IMR-90 (cell line): ENCODE data around the gene ESAM. TPM values are rescaled to one million over a fixed set of nuclear protein-coding genes. Genes with fewer than 3 reads are reported as not detected.

Experiments
- ATAC-seq: fragments of 200-7000 bp; cut with Tn5 transposase; 2 replicates; pipeline ENCODE4 v1.9.1; 2020; ENCODE audit warnings: low read depth, mild to moderate bottlenecking, moderate library complexity
- BruUV-seq: library from RNA; stranded (reverse); fragments of 400-500 nt; replicated peaks from 2 replicates; lab custom pipeline; 2021; lab: Mats Ljungman, UMichigan
- CTCF ChIA-PET: fragments of 300-600 bp; formaldehyde crosslinking; extraction: SDS; loops from one replicate; lab custom pipeline; 2021; ENCODE audit warnings: antibody characterized with exemption; lab: Yijun Ruan, JAX
- POLR2A ChIA-PET: fragments of 300-600 bp; sonication (Branson Sonifier 250); formaldehyde crosslinking; loops from one replicate; lab custom pipeline; 2022; ENCODE audit warnings: antibody characterized with exemption; ENCODE audit not compliant: unreplicated experiment; lab: Charles Lee
- DNase-seq: peaks from one replicate; pipeline ENCODE4 v3.0.0; 2013
- H2AFZ ChIP-seq: replicated peaks from 2 replicates; pipeline ENCODE3; 2013; ENCODE audit warnings: low read length, mild to moderate bottlenecking; ENCODE audit not compliant: poor library complexity
- H2AK5ac ChIP-seq: 2 replicates; pipeline ENCODE4 v1.6.1; 2013; ENCODE audit warnings: low read depth, low read length, inconsistent platforms
- H2AK9ac ChIP-seq: replicated peaks from 2 replicates; pipeline ENCODE3; 2013; ENCODE audit warnings: mild to moderate bottlenecking, low read depth, low read length, moderate library complexity; ENCODE audit not compliant: poor library complexity
- H2BK120ac ChIP-seq: 2 replicates; pipeline ENCODE4 v1.6.1; 2013; ENCODE audit warnings: low read depth, low read length, inconsistent platforms
- H2BK15ac ChIP-seq: 3 replicates; pipeline ENCODE4 v1.6.1; 2013; ENCODE audit warnings: low read depth, low read length, inconsistent platforms
- H2BK20ac ChIP-seq: 2 replicates; pipeline ENCODE4 v1.6.1; 2013; ENCODE audit warnings: low read depth, mild to moderate bottlenecking, inconsistent platforms, low read length, moderate library complexity
- H2BK5ac ChIP-seq: 2 replicates; pipeline ENCODE4 v1.6.1; 2013; ENCODE audit warnings: mild to moderate bottlenecking, low read depth, low read length, inconsistent platforms; ENCODE audit not compliant: poor library complexity, severe bottlenecking
- H3K14ac ChIP-seq: replicated peaks from 2 replicates; pipeline ENCODE4 v1.6.1; 2013; ENCODE audit warnings: low read depth, low read length, inconsistent platforms
- H3K18ac ChIP-seq: 2 replicates; pipeline ENCODE4 v1.6.1; 2013; ENCODE audit warnings: low read depth, low read length, control low read depth
- H3K23ac ChIP-seq: 2 replicates; pipeline ENCODE4 v1.6.1; 2013; ENCODE audit warnings: low read depth, low read length, inconsistent platforms
- H3K27ac ChIP-seq: 2 replicates; pipeline ENCODE4 v1.5.1; 2013; ENCODE audit warnings: mild to moderate bottlenecking, control low read depth, low read length; ENCODE audit not compliant: insufficient read depth
- H3K27me3 ChIP-seq: 2 replicates; pipeline ENCODE4 v1.6.1; 2013; ENCODE audit warnings: low read length; ENCODE audit not compliant: control insufficient read depth, insufficient read depth
- H3K36me3 ChIP-seq: 2 replicates; pipeline ENCODE4 v1.6.1; 2013; ENCODE audit warnings: low read length, mixed read lengths; ENCODE audit not compliant: control insufficient read depth, insufficient read depth
- H3K4ac ChIP-seq: 2 replicates; pipeline ENCODE4 v1.6.1; 2013; ENCODE audit warnings: low read depth, low read length, inconsistent platforms
- H3K4me1 ChIP-seq: 2 replicates; pipeline ENCODE4 v1.6.1; 2013; ENCODE audit warnings: low read length, mixed read lengths; ENCODE audit not compliant: control insufficient read depth, insufficient read depth
- H3K4me2 ChIP-seq: 2 replicates; pipeline ENCODE4 v1.6.1; 2013; ENCODE audit warnings: low read depth, mild to moderate bottlenecking, control low read depth, low read length, moderate library complexity
- H3K4me3 ChIP-seq: 2 replicates; pipeline ENCODE4 v1.5.1; 2013; ENCODE audit warnings: low read depth, mild to moderate bottlenecking, control low read depth, low read length, moderate library complexity; ENCODE audit not compliant: insufficient read depth
- H3K56ac ChIP-seq: 2 replicates; pipeline ENCODE4 v1.6.1; 2013; ENCODE audit warnings: low read length, inconsistent platforms; ENCODE audit not compliant: insufficient read depth; ENCODE audit errors: extremely low read depth
- H3K79me1 ChIP-seq, 2 experiments: 2 replicates each; pipeline ENCODE4 v1.6.1; 2013; ENCODE audit warnings: low read length in 2 of 2, inconsistent platforms in 1 of 2, low read depth in 1 of 2
- H3K9ac ChIP-seq: 2 replicates; pipeline ENCODE4 v1.6.1; 2013; ENCODE audit warnings: low read depth, low read length, control low read depth
- H3K9me1 ChIP-seq: 2 replicates; pipeline ENCODE4 v1.6.1; 2013; ENCODE audit warnings: low read length, inconsistent platforms; ENCODE audit not compliant: insufficient read depth
- H3K9me3 ChIP-seq: 2 replicates; pipeline ENCODE4 v1.6.1; 2013; ENCODE audit warnings: low read length; ENCODE audit not compliant: control insufficient read depth, insufficient read depth
- H4K20me1 ChIP-seq: 2 replicates; pipeline ENCODE4 v1.6.1; 2013; ENCODE audit warnings: low read length, inconsistent platforms; ENCODE audit not compliant: insufficient read depth
- H4K5ac ChIP-seq: 2 replicates; pipeline ENCODE4 v1.6.1; 2013; ENCODE audit warnings: mild to moderate bottlenecking, low read depth, low read length, control low read depth
- H4K8ac ChIP-seq, 2 experiments: 2 replicates each; pipeline ENCODE4 v1.6.1; 2013; ENCODE audit warnings: low read depth in 2 of 2, low read length in 2 of 2, control low read depth in 1 of 2, inconsistent platforms in 1 of 2
- H4K91ac ChIP-seq: 2 replicates; pipeline ENCODE4 v1.6.1; 2013; ENCODE audit warnings: low read depth, low read length, inconsistent platforms; ENCODE audit not compliant: insufficient read depth
- BHLHE40 ChIP-seq: fragments of 150-350 bp; IDR thresholded peaks from 2 replicates; pipeline ENCODE4 v1.6.1; 2016; ENCODE audit warnings: mild to moderate bottlenecking, low read depth, low read length
- WGBS, 2 experiments: methylation state at CpG; one replicate each; pipeline versions ENCODE4 v1.1.5 to v1.1.7; 2013; ENCODE audit warnings: missing lambda C conversion rate in 2 of 2; ENCODE audit not compliant: insufficient read length in 1 of 2; ENCODE audit errors: extremely low coverage in 2 of 2; 5-methylcytosine and 5-hydroxymethylcytosine counted together
- dilution Hi-C: fragments of 300-500 bp; cut with HindIII; formaldehyde crosslinking; loops from one replicate; pipeline ENCODE4 v1.14.3; 2018; ENCODE audit warnings: low sequenced_read_pairs; ENCODE audit not compliant: unreplicated experiment
- in situ Hi-C: fragments of 300-500 bp; cut with MboI; formaldehyde crosslinking; loops from 3 replicates; pipeline ENCODE4 v1.14.3; 2019; ENCODE audit warnings: low sequenced_read_pairs, inconsistent platforms, mixed read lengths
- intact Hi-C: fragments of 100-400 bp; cut with micrococcal nuclease; formaldehyde crosslinking; loops from 2 replicates; pipeline ENCODE4 v1.10.0; 2022
- polyA plus RNA-seq, 3 experiments: library from polyadenylated mRNA; depleted of rRNA; stranded (reverse); fragments of >200 nt; gene quantifications; 2 replicates each; pipeline ENCODE4 v1.2.3, GENCODE V29; 2012; ENCODE audit warnings: low replicate concordance in 1 of 3
- total RNA-seq: library from RNA; depleted of rRNA; stranded (reverse); fragments of >200 nt; gene quantifications from 2 replicates; pipeline ENCODE4 v1.2.3, GENCODE V29; 2012

The ESAM gene
- total and polyA plus RNA-seq, 2 of the 4 experiments (the other 2 are of a cell fraction) = under 0.01 to 0.12 TPM

GRCh38 chr11:124751741-124752470 is 10.2 kb downstream of the ESAM start, which contains the start of gene VSIG2:
VSIG2 (minus strand) TSS chr11:124752255; CDS start chr11:124752137, 118 bp downstream.
- Histone ChIP-seq H3K79me1 (no peaks in the 10 kb centered on the region), H2AFZ (peak within 1 kb of the TSS; percentile 85), H3K27me3 (no peaks in the 10 kb centered on the region; the same call in 1 of the 2 replicates), H3K23ac (0 out of 2 replicates have a peak within 1 kb of the TSS, but pooled peaks have one; percentile 55), H4K91ac (no peak within 1 kb of the TSS; the same call in 1 of the 2 replicates), H3K56ac (no peak within 1 kb of the TSS), H3K18ac (no peak within 1 kb of the TSS), H3K9me3 (no peaks in the 10 kb centered on the region), H2BK20ac (peak within 1 kb of the TSS; percentile 68; the same call in 1 of the 2 replicates), H2AK5ac (peak within 1 kb of the TSS; percentile 56), H3K9ac (no peak within 1 kb of the TSS), H3K4me1 (peaks cover 14% of the 10 kb centered on the region), H3K14ac (peak within 1 kb of the TSS; percentile 40), H3K4me2 (no peak within 1 kb of the TSS), H2AK9ac (peak within 1 kb of the TSS; percentile 74), H4K8ac (peak within 1 kb of the TSS in 1 of 2 experiments; percentile 64; a peak in 1 of 4 replicates), H3K36me3 (no peaks in the 10 kb centered on the region), H3K4ac (peak within 1 kb of the TSS; percentile 53), H3K4me3 (no peak within 1 kb of the TSS), H3K9me1 (peaks cover 26% of the 10 kb centered on the region), H3K27ac (no peak within 1 kb of the TSS), H4K20me1 (no peaks in the 10 kb centered on the region), H2BK5ac (no peak within 1 kb of the TSS), H2BK15ac (peak within 1 kb of the TSS; percentile 35; the same call in 1 of the 3 replicates), H4K5ac (no peak within 1 kb of the TSS), H2BK120ac (peak within 1 kb of the TSS; percentile 47)
- ChIA-PET CTCF (interaction anchor here (1.5 kb wide), 1 partner anchor 11 kb away, joined by 3 read pairs; no protein-coding TSS in a partner anchor), POLR2A (no interaction called here)
- 47% methylated on average over 11 of the region's 42 CpGs; no CpG with 5 or more reads in 1 of the 2 experiments for WGBS, 2 experiments
- intact Hi-C loops = no loop called here
- ATAC-seq = no peak
- no peak for TF ChIP-seq BHLHE40
- dilution Hi-C loops = no loop called here
- BruUV-seq = no TSS peak
- DNase-seq = no peak
- in situ Hi-C loops = no loop called here
